Measurements from ENCODE around the gene BYSL. TPM values are rescaled to one million over a fixed set of nuclear protein-coding genes. Genes with fewer than 3 reads are reported as not detected.
A peak's percentile ranks its signal among the peaks of the same experiment; 100 is the strongest.
"Not testable (repeated sequence)": the region's sequence is repeated elsewhere in the genome, so short reads cannot be mapped to it uniquely, and the experiment has no call there.

The BYSL gene
- total and polyA plus RNA-seq, 4 donors, result 5.4 to 11.6 (median 8.6) TPM

GRCh38 chr6:41941280-41942066 lies 20.2 kb downstream of the BYSL start, which contains the start of gene CCND3:
TSS of gene CCND3 (minus strand) at chr6:41941808. CDS start at chr6:41941649, 159 bp downstream.
- DNase-seq (ENCODE audit: low spot score), result peak; percentile 92
- Histone ChIP-seq H3K4me1 (ENCODE audit: control insufficient read depth in 4 of 4, insufficient read depth in 4 of 4, low read length in 3 of 4) (peaks cover 3 to 31% (median 18%) of the 10 kb centered on the region in 4 donors), H3K9me3 (ENCODE audit: control insufficient read depth in 4 of 4, low read length in 3 of 4) (no peaks in the 10 kb centered on the region), H3K27ac (ENCODE audit: low read depth in 1 of 2, low read length in 2 of 2) (peak within 1 kb of the TSS; percentile 71 to 83), H3K27me3 (ENCODE audit: control insufficient read depth in 4 of 4, insufficient read depth in 4 of 4, low read length in 3 of 4) (no peaks in the 10 kb centered on the region), H3K36me3 (ENCODE audit: control insufficient read depth in 4 of 4, insufficient read depth in 3 of 4, low read depth in 1 of 4, low read length in 3 of 4) (no peaks in the 10 kb centered on the region), H3K9ac (ENCODE audit: low read depth in 1 of 2, low read length in 2 of 2) (peak within 1 kb of the TSS; percentile 50 to 51), H3K4me3 (ENCODE audit: low read depth in 1 of 3, low read length in 3 of 3) (peak within 1 kb of the TSS; percentile 80 to 89 (median 87))
- peak in 1 of 2 donors; percentile 18 for TF ChIP-seq RAD21 (IDR thresholded peaks at IDR 0.05)
- peak; percentile 23 for TF ChIP-seq SP1 (IDR thresholded peaks at IDR 0.05)
- TF ChIP-seq GABPA (IDR thresholded peaks at IDR 0.05 in 1 of 2, conservative IDR thresholded peaks at IDR 0.05 in 1 of 2), result peak in 1 of 2 donors; percentile 72
- TF ChIP-seq TAF1 (conservative IDR thresholded peaks at IDR 0.05), result no peak
- TF ChIP-seq HNF4G (IDR thresholded peaks at IDR 0.05), result no peak
- no peak for TF ChIP-seq EGR1 (IDR thresholded peaks at IDR 0.05; ENCODE audit: low read depth in 2 of 2)
- TF ChIP-seq YY1 (IDR thresholded peaks at IDR 0.05), result no peak
- under 1% methylated on average over 87 of the region's 87 CpGs for WGBS

- Histone ChIP-seq H3K9ac (ENCODE audit: low read depth in 1 of 2, low read length in 2 of 2) (peak overlapping the region; percentile 37 to 51), H3K27me3 (ENCODE audit: control insufficient read depth in 4 of 4, insufficient read depth in 4 of 4, low read length in 3 of 4) (no peaks in the 10 kb centered on the region), H3K9me3 (ENCODE audit: control insufficient read depth in 4 of 4, low read length in 3 of 4) (no peaks in the 10 kb centered on the region), H3K4me1 (ENCODE audit: control insufficient read depth in 4 of 4, insufficient read depth in 4 of 4, low read length in 3 of 4) (peaks cover 3 to 27% (median 14%) of the 10 kb centered on the region in 4 donors), H3K27ac (ENCODE audit: low read depth in 1 of 2, low read length in 2 of 2) (peak overlapping the region; percentile 42 to 43), H3K4me3 (ENCODE audit: low read depth in 1 of 3, low read length in 3 of 3) (peak overlapping the region; percentile 59 to 89 (median 62)), H3K36me3 (ENCODE audit: control insufficient read depth in 4 of 4, insufficient read depth in 3 of 4, low read depth in 1 of 4, low read length in 3 of 4) (no peaks in the 10 kb centered on the region)
- no peak for DNase-seq (ENCODE audit: low spot score)
- no peak for TF ChIP-seq JUND (IDR thresholded peaks at IDR 0.05)
- TF ChIP-seq FOXA1 (IDR thresholded peaks at IDR 0.05), result no peak
- TF ChIP-seq YY1 (IDR thresholded peaks at IDR 0.05), result no peak
- no peak for TF ChIP-seq RAD21 (IDR thresholded peaks at IDR 0.05)
- TF ChIP-seq HNF4A (conservative IDR thresholded peaks at IDR 0.05), result no peak
- TF ChIP-seq, protein P1, sequence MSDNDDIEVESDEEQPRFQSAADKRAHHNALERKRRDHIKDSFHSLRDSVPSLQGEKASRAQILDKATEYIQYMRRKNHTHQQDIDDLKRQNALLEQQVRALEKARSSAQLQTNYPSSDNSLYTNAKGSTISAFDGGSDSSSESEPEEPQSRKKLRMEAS (IDR thresholded peaks at IDR 0.05), result no peak
- TF ChIP-seq ZBTB33 (IDR thresholded peaks at IDR 0.05), result no peak
- TF ChIP-seq EGR1 (IDR thresholded peaks at IDR 0.05; ENCODE audit: low read depth in 2 of 2), result no peak
- TF ChIP-seq SP1 (IDR thresholded peaks at IDR 0.05), result no peak
- TF ChIP-seq, protein P2, sequence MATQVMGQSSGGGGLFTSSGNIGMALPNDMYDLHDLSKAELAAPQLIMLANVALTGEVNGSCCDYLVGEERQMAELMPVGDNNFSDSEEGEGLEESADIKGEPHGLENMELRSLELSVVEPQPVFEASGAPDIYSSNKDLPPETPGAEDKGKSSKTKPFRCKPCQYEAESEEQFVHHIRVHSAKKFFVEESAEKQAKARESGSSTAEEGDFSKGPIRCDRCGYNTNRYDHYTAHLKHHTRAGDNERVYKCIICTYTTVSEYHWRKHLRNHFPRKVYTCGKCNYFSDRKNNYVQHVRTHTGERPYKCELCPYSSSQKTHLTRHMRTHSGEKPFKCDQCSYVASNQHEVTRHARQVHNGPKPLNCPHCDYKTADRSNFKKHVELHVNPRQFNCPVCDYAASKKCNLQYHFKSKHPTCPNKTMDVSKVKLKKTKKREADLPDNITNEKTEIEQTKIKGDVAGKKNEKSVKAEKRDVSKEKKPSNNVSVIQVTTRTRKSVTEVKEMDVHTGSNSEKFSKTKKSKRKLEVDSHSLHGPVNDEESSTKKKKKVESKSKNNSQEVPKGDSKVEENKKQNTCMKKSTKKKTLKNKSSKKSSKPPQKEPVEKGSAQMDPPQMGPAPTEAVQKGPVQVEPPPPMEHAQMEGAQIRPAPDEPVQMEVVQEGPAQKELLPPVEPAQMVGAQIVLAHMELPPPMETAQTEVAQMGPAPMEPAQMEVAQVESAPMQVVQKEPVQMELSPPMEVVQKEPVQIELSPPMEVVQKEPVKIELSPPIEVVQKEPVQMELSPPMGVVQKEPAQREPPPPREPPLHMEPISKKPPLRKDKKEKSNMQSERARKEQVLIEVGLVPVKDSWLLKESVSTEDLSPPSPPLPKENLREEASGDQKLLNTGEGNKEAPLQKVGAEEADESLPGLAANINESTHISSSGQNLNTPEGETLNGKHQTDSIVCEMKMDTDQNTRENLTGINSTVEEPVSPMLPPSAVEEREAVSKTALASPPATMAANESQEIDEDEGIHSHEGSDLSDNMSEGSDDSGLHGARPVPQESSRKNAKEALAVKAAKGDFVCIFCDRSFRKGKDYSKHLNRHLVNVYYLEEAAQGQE (IDR thresholded peaks at IDR 0.05), result no peak
- TF ChIP-seq RXRA (IDR thresholded peaks at IDR 0.05), result no peak
- no peak for TF ChIP-seq ATF3 (IDR thresholded peaks at IDR 0.05)
- TF ChIP-seq FOXA2 (IDR thresholded peaks at IDR 0.05), result no peak
- WGBS, result 47% methylated on average over 20 of the region's 20 CpGs
Measured at GRCh38 chr6:41942067-41942851, 21.0 kb downstream of the BYSL start.

DNA sequence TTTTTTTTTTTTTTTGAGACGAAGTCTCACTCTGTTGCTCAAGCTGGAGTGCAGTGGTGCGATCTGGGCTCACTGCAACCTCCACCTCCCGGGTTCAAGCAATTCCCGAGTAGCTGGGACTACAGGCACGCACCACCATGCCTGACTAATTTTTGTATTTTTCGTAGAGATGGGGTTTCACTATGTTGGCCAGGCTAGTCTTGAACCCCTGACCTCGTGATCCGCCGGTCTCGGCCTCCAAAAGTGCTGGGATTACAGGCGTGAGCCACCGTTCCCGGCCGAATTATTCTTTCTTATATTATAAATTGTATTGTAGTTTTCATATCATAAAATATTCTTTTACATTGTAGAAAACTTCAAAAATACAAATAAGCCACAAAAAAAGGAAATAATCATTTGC lies 21.6 kb downstream of the BYSL start:
- DNase-seq (ENCODE audit: low spot score); H3K27me3 ChIP-seq (ENCODE audit: control insufficient read depth in 4 of 4, insufficient read depth in 4 of 4, low read length in 3 of 4): not testable (repeated sequence)
- WGBS, result 96% methylated on average over 14 of the region's 14 CpGs

More for the DNA sequence above, 21.6 kb downstream of the BYSL start:
- H3K9ac ChIP-seq (ENCODE audit: low read depth in 1 of 2, low read length in 2 of 2); H3K9me3 ChIP-seq (ENCODE audit: control insufficient read depth in 4 of 4, low read length in 3 of 4); H3K36me3 ChIP-seq (ENCODE audit: control insufficient read depth in 4 of 4, insufficient read depth in 3 of 4, low read depth in 1 of 4, low read length in 3 of 4); H3K4me3 ChIP-seq (ENCODE audit: low read depth in 1 of 3, low read length in 3 of 3); H3K27ac ChIP-seq (ENCODE audit: low read depth in 1 of 2, low read length in 2 of 2): not testable (repeated sequence)
- peaks cover 3 to 27% (median 14%) of the 10 kb centered on the region in 4 donors for H3K4me1 ChIP-seq (ENCODE audit: control insufficient read depth in 4 of 4, insufficient read depth in 4 of 4, low read length in 3 of 4)

All from liver (tissue), 9 donors.